Progenitor cell of endocrine pancreas (in vitro differentiated cells): ENCODE data around the gene SPO11. TPM values are rescaled to one million over a fixed set of nuclear protein-coding genes. Genes with fewer than 3 reads are reported as not detected.
"Not testable (repeated sequence)": the region's sequence is repeated elsewhere in the genome, so short reads cannot be mapped to it uniquely, and the experiment has no call there.

Source experiments
- DNase-seq: peaks from one replicate; pipeline ENCODE4 v3.0.0; 2021; ENCODE audit warnings: low spot score; ENCODE audit not compliant: unreplicated experiment
- H3K27ac Mint-ChIP-seq: 2 replicates; pipeline ENCODE4 v1.8.0; 2021; ENCODE audit warnings: mild to moderate bottlenecking, moderate library complexity, mixed read lengths
- H3K27me3 Mint-ChIP-seq: 2 replicates; pipeline ENCODE4 v1.8.0; 2021; ENCODE audit warnings: mixed read lengths
- H3K36me3 Mint-ChIP-seq: 2 replicates; pipeline ENCODE4 v1.8.0; 2022; ENCODE audit warnings: mixed read lengths; ENCODE audit not compliant: insufficient read depth
- H3K4me1 Mint-ChIP-seq: 2 replicates; pipeline ENCODE4 v1.8.0; 2021; ENCODE audit warnings: low read depth, mixed read lengths
- H3K4me3 Mint-ChIP-seq: 2 replicates; pipeline ENCODE4 v1.8.0; 2021; ENCODE audit warnings: low read depth, mild to moderate bottlenecking, moderate library complexity, mixed read lengths
- H3K9me3 Mint-ChIP-seq: 2 replicates; pipeline ENCODE4 v1.8.0; 2021; ENCODE audit warnings: low read depth, mixed read lengths
- total RNA-seq: library from RNA; stranded (reverse); gene quantifications from 2 replicates; pipeline ENCODE4 v1.2.1, GENCODE V29; 2021
- TF ChIP-seq, protein P1 (sequence below): fragments of 200-600 bp; sonication (generic); IDR thresholded peaks from one replicate; pipeline ENCODE4 v1.5.0; 2021; ENCODE audit warnings: antibody characterized with exemption, mild to moderate bottlenecking; ENCODE audit not compliant: unreplicated experiment

SPO11 gene
- total RNA-seq, 1 donor from 2014 or later = not detected

GRCh38 chr20:57341663-57342062 is 12.1 kb downstream of the SPO11 start:
- Mint-ChIP-seq H3K36me3 (no peaks in the 10 kb centered on the region), H3K27me3 (peaks cover 14% of the 10 kb centered on the region), H3K4me3 (no peak overlapping the region), H3K4me1 (no peaks in the 10 kb centered on the region), H3K9me3 (no peaks in the 10 kb centered on the region), H3K27ac (no peak overlapping the region)
- DNase-seq = no peak
- TF ChIP-seq, protein P1, sequence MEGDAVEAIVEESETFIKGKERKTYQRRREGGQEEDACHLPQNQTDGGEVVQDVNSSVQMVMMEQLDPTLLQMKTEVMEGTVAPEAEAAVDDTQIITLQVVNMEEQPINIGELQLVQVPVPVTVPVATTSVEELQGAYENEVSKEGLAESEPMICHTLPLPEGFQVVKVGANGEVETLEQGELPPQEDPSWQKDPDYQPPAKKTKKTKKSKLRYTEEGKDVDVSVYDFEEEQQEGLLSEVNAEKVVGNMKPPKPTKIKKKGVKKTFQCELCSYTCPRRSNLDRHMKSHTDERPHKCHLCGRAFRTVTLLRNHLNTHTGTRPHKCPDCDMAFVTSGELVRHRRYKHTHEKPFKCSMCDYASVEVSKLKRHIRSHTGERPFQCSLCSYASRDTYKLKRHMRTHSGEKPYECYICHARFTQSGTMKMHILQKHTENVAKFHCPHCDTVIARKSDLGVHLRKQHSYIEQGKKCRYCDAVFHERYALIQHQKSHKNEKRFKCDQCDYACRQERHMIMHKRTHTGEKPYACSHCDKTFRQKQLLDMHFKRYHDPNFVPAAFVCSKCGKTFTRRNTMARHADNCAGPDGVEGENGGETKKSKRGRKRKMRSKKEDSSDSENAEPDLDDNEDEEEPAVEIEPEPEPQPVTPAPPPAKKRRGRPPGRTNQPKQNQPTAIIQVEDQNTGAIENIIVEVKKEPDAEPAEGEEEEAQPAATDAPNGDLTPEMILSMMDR = no peak

DNA sequence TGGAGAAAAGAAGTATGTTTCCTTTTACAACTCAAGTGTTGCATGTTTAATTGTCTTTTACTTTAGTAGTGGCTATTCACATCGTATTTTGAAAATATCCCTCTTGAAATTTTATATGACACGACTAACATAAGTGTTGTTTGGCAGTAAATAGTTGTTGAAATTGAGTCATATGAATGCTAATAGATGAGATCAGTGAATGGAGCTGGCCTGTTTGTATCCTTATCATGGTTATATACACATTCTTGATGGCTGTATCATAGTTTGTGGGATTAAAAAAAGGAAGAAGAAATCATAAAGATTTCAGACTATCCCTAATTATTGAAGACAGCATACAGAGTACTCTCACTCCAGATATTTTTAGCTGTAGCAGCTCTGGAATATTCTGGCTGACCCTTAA is 13.2 kb downstream of the SPO11 start:
- no peak for DNase-seq
- H3K4me1 Mint-ChIP-seq = no peaks in the 10 kb centered on the region
- TF ChIP-seq, protein P1 = no peak
- H3K27me3 Mint-ChIP-seq = peaks cover 14% of the 10 kb centered on the region
- H3K9me3 Mint-ChIP-seq = no peaks in the 10 kb centered on the region
- no peak overlapping the region for H3K27ac Mint-ChIP-seq
- no peaks in the 10 kb centered on the region for H3K36me3 Mint-ChIP-seq
- H3K4me3 Mint-ChIP-seq = no peak overlapping the region

DNA sequence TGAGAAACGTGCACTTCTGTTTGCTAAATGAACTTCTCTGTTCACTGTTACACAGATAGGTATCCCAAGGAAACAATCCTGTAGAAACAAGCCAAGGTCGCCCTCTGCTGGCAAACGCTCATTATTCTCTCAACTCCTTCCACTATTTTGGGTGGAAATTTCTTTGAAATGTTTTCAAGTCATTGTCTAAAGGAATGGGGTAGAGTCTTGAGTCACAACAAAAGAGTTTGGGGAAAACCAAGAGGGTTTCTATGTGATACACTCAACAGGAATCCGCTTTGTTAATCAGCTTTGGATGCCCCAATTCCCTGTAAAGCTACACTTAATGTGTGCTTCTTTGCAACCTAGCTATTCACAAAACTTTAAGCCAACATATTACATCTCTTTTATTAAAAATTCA is 16.9 kb downstream of the SPO11 start:
- Mint-ChIP-seq H3K27ac (no peak overlapping the region), H3K9me3 (no peaks in the 10 kb centered on the region), H3K36me3 (no peaks in the 10 kb centered on the region), H3K4me3 (no peak overlapping the region), H3K4me1 (no peaks in the 10 kb centered on the region), H3K27me3 (peaks cover 9% of the 10 kb centered on the region)
- TF ChIP-seq, protein P1 = peak; percentile 86
- DNase-seq = peak; percentile 51

- H3K27me3 Mint-ChIP-seq = peaks cover 3% of the 10 kb centered on the region
- no peak for DNase-seq
- TF ChIP-seq, protein P1 = no peak
- peaks cover 8% of the 10 kb centered on the region for H3K4me1 Mint-ChIP-seq
- H3K27ac Mint-ChIP-seq = no peak overlapping the region
- no peaks in the 10 kb centered on the region for H3K9me3 Mint-ChIP-seq
- H3K36me3 Mint-ChIP-seq = no peaks in the 10 kb centered on the region
- no peak overlapping the region for H3K4me3 Mint-ChIP-seq
Observed at GRCh38 chr20:57347393-57347792, 17.8 kb downstream of the SPO11 start.

- not testable (repeated sequence) for H3K4me3 Mint-ChIP-seq, H3K9me3 Mint-ChIP-seq, H3K27ac Mint-ChIP-seq, H3K27me3 Mint-ChIP-seq, H3K36me3 Mint-ChIP-seq, DNase-seq
- peaks cover 11% of the 10 kb centered on the region for H3K4me1 Mint-ChIP-seq
Observed at GRCh38 chr20:57348200-57348921, 18.8 kb downstream of the SPO11 start.

DNA sequence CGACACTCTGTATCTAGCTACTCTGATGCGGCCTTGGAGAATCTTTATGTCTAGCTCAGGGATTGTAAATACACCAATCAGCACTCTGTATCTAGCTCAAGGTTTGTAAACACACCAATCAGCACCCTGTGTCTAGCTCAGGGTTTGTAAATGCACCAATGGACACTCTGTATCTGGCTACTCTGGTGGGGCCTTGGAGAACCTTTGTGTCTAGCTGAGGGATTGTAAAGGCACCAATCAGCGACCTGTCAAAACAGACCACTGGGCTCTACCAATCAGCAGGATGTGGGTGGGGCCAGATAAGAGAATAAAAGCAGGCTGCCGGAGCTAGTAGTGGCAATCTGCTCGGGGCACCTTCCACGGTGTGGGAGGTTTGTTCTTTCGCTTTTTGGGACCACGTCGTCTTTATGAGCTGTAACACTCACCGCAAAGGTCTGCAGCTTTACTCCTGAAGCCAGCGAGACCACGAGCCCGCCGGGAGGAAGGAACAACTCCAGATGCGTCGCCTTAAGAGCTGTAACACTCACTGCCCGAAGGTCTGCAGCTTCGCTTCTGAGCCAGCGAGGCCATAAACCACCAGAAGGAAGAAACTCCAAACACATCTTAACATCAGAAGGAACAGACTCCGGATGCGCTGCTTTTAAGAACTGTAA is 19.4 kb downstream of the SPO11 start:
- H3K4me3 Mint-ChIP-seq = peak overlapping the region; percentile 40
- H3K4me1 Mint-ChIP-seq = peaks cover 11% of the 10 kb centered on the region
- DNase-seq, H3K9me3 Mint-ChIP-seq, H3K27me3 Mint-ChIP-seq, H3K27ac Mint-ChIP-seq, H3K36me3 Mint-ChIP-seq: not testable (repeated sequence)
